ENCODE measurements around the gene RPS26. TPM values are rescaled to one million over a fixed set of nuclear protein-coding genes. Genes with fewer than 3 reads are reported as not detected.

The RPS26 gene
- total and polyA plus RNA-seq, 2 of the 13 experiments (the other 11 are each of a cell fraction or from before 2014, with no cell fraction given), result 150 to 421 TPM

DNA sequence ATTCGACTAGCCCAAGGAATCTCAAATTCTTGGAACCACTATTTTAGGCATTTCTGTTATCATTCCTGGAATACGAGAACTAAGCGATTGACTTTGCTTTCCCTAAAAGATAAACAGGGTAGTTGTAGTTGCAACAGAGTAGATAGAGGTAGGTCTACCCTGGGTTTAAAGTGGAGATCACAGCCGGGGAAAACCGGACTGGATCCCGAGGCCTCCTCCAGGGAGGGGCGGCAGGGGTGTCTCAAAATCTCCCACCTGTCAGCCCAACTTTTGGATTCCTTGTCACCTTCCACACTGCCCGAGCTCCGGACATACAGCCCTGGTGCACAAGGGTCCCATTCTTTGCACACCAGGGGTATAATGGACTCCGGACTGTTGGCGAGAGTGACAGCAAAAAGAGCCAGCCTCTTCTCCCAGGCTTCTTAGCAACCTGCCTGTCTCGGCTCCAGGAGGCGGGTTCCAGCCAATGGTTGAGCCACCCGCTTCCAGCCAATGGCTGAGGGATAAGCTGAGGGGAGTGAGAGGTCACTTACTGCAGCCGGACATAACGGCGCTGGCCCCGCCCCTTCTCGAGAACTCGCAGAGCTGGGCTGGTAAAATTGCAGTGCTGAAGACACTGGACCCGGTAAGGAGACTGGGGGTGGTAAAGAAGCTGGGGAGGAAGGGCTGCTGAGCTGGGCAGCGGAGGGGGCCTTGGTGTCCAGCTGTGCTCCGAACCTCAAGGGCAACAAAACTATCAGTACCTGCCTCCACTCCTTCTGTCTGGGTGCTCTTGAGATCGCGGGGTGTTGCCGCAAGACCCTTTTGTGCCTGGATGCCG, 44.8 kb upstream of the RPS26 start, which contains the start of gene SUOX (continued):
- TF ChIP-seq, protein P1, sequence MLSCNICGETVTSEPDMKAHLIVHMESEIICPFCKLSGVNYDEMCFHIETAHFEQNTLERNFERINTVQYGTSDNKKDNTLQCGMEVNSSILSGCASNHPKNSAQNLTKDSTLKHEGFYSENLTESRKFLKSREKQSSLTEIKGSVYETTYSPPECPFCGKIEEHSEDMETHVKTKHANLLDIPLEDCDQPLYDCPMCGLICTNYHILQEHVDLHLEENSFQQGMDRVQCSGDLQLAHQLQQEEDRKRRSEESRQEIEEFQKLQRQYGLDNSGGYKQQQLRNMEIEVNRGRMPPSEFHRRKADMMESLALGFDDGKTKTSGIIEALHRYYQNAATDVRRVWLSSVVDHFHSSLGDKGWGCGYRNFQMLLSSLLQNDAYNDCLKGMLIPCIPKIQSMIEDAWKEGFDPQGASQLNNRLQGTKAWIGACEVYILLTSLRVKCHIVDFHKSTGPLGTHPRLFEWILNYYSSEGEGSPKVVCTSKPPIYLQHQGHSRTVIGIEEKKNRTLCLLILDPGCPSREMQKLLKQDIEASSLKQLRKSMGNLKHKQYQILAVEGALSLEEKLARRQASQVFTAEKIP (CRISPR knock-in tag; IDR thresholded peaks at IDR 0.05; ENCODE audit: borderline replicate concordance), result no peak
- TF ChIP-seq ZNF564 (CRISPR knock-in tag; IDR thresholded peaks at IDR 0.05) (no peak), ZNF777 (CRISPR knock-in tag; IDR thresholded peaks at IDR 0.05) (no peak), TOE1 (CRISPR knock-in tag; IDR thresholded peaks at IDR 0.05) (no peak), ZFP36L1 (CRISPR knock-in tag; IDR thresholded peaks at IDR 0.05) (peak; percentile 71; the same call in 1 of the 2 replicates), KMT2B (CRISPR knock-in tag; IDR thresholded peaks at IDR 0.05) (peak; percentile 42; the same call in 1 of the 2 replicates), SRF (IDR thresholded peaks at IDR 0.05; ENCODE audit: low read depth, low read length) (no peak), SUZ12 (IDR thresholded peaks at IDR 0.05; ENCODE audit: low read depth, low read length) (no peak), TARDBP (CRISPR knock-in tag; IDR thresholded peaks at IDR 0.05) (peak; percentile 69), ATRX (CRISPR knock-in tag; IDR thresholded peaks at IDR 0.05; ENCODE audit: borderline replicate concordance) (no peak), HNRNPK (IDR thresholded peaks at IDR 0.05; ENCODE audit: low read depth, low read length, poor library complexity, severe bottlenecking) (no peak)
- TF ChIP-seq, protein P2, sequence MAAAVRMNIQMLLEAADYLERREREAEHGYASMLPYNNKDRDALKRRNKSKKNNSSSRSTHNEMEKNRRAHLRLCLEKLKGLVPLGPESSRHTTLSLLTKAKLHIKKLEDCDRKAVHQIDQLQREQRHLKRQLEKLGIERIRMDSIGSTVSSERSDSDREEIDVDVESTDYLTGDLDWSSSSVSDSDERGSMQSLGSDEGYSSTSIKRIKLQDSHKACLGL (CRISPR knock-in tag; IDR thresholded peaks at IDR 0.05), result 0 out of 2 replicates have a peak, but pooled peaks have one; percentile 55
- TF ChIP-seq, protein P3, sequence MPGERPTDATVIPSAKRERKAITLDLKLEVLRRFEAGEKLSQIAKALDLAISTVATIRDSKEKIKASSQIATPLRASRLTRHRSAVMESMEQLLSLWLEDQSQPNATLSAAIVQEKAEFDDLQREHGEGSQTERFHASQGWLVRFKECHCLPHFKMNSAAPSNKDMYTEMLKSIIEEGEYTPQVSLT (CRISPR knock-in tag; IDR thresholded peaks at IDR 0.05; ENCODE audit: borderline replicate concordance, low read depth), result no peak
- TF ChIP-seq, protein P4, sequence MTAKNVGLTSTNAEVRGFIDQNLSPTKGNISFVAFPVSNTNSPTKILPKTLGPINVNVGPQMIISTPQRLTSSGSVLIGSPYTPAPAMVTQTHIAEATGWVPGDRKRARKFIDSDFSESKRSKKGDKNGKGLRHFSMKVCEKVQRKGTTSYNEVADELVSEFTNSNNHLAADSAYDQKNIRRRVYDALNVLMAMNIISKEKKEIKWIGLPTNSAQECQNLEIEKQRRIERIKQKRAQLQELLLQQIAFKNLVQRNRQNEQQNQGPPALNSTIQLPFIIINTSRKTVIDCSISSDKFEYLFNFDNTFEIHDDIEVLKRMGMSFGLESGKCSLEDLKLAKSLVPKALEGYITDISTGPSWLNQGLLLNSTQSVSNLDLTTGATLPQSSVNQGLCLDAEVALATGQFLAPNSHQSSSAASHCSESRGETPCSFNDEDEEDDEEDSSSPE (CRISPR knock-in tag; IDR thresholded peaks at IDR 0.05), result peak; percentile 41
- TF ChIP-seq, protein P5, sequence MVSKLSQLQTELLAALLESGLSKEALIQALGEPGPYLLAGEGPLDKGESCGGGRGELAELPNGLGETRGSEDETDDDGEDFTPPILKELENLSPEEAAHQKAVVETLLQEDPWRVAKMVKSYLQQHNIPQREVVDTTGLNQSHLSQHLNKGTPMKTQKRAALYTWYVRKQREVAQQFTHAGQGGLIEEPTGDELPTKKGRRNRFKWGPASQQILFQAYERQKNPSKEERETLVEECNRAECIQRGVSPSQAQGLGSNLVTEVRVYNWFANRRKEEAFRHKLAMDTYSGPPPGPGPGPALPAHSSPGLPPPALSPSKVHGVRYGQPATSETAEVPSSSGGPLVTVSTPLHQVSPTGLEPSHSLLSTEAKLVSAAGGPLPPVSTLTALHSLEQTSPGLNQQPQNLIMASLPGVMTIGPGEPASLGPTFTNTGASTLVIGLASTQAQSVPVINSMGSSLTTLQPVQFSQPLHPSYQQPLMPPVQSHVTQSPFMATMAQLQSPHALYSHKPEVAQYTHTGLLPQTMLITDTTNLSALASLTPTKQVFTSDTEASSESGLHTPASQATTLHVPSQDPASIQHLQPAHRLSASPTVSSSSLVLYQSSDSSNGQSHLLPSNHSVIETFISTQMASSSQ (IDR thresholded peaks at IDR 0.05; ENCODE audit: low read depth), result peak; percentile 36; the same call in 1 of the 2 replicates
- TF ChIP-seq, protein P5 (CRISPR knock-in tag; IDR thresholded peaks at IDR 0.05; ENCODE audit: borderline replicate concordance), result no peak
- TF ChIP-seq, protein P6, sequence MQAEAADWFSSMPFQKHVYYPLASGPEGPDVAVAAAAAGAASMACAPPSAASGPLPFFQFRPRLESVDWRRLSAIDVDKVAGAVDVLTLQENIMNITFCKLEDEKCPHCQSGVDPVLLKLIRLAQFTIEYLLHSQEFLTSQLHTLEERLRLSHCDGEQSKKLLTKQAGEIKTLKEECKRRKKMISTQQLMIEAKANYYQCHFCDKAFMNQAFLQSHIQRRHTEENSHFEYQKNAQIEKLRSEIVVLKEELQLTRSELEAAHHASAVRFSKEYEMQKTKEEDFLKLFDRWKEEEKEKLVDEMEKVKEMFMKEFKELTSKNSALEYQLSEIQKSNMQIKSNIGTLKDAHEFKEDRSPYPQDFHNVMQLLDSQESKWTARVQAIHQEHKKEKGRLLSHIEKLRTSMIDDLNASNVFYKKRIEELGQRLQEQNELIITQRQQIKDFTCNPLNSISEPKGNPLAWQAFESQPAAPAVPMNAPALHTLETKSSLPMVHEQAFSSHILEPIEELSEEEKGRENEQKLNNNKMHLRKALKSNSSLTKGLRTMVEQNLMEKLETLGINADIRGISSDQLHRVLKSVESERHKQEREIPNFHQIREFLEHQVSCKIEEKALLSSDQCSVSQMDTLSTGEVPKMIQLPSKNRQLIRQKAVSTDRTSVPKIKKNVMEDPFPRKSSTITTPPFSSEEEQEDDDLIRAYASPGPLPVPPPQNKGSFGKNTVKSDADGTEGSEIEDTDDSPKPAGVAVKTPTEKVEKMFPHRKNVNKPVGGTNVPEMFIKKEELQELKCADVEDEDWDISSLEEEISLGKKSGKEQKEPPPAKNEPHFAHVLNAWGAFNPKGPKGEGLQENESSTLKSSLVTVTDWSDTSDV (CRISPR knock-in tag; IDR thresholded peaks at IDR 0.05), result peak; percentile 38; the same call in 1 of the 2 replicates
